HG02678 (cell line): ENCODE data around the gene RACGAP1.

Source experiments
- ATAC-seq: cut with Tn5 transposase; IDR thresholded peaks from one replicate; pipeline ENCODE4 v1.9.1; 2021; ENCODE audit warnings: mild to moderate bottlenecking, moderate library complexity; ENCODE audit not compliant: unreplicated experiment

Gene RACGAP1

DNA sequence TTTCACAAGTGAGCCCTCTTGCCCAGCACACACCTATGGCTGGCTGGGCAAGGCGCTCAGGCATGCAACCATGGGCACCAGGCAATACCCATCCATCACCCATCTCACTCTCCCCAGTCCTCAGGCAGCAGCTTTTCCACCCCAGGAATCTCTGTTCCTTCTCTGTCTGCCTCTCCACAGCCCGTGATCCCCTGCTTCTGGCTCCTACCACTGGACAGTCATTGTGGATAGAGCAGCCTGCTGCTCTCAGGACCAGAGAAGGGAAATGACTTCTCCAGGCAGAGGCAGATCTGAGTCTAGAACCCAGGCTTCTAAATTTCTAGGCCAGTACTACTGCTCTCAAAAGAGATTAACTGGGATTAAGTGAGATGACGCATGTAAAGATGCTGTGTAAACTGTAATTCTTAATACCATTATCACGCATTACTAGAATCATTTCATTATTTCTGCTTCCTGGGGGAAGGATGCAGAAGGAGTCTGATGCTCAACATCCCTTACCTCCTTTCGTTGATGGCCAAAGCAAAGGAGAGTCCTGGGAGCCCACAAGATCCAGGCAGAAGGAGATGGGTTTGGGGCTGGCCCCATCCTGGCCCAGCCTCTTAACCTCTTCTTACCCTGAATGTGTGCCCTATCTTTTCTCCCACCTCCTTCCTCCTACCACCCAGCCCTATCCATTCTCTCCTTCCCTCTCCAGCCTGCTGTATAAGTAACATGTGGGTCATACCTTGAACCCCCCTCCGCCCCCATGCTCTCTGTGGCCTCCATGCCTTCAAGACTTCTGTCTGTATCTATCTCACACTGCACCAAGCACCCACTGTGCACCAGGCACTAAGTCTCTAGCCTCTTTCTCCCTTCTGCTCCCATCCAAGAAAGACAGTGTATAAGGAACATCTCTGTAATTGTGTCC is 68.4 kb downstream of the RACGAP1 start:
- ATAC-seq: no peak

DNA sequence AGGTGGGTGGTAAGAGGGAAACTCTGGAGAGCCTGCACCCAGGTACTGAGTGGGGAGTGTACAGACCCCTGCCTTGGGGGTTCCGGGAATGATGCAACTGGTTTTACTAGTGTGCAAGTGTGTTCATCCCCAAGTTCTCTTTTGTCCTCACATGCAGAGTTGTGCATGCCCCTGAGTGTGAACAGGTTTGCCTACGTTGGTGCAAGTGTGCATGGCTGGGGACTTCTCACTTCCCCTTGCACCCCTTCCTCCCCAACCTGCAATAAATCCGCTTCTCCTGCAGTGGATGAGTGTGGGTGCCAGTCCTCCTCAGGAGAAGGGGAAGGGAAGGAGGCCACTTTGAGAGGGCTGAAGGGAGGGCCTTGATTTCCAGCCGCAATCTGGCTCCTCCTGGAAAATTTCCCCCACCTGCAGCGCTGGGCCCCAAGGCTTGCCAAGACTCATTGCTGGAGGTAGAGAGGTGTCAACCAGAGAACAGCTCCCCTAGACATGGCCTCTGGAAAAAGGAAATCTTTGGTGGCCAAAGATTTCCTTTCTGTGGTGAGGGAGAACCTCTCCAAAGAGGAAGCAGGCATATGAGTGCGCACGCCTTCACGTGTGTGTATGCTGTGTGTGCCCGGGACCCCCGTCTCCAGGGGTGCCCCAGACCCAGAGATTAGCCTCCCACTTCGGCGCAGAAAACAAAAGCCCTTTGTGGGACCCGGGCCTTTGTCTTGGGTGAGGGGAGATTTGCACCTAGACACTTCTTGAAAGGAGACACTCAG is 69.2 kb downstream of the RACGAP1 start:
- ATAC-seq: no peak

DNA sequence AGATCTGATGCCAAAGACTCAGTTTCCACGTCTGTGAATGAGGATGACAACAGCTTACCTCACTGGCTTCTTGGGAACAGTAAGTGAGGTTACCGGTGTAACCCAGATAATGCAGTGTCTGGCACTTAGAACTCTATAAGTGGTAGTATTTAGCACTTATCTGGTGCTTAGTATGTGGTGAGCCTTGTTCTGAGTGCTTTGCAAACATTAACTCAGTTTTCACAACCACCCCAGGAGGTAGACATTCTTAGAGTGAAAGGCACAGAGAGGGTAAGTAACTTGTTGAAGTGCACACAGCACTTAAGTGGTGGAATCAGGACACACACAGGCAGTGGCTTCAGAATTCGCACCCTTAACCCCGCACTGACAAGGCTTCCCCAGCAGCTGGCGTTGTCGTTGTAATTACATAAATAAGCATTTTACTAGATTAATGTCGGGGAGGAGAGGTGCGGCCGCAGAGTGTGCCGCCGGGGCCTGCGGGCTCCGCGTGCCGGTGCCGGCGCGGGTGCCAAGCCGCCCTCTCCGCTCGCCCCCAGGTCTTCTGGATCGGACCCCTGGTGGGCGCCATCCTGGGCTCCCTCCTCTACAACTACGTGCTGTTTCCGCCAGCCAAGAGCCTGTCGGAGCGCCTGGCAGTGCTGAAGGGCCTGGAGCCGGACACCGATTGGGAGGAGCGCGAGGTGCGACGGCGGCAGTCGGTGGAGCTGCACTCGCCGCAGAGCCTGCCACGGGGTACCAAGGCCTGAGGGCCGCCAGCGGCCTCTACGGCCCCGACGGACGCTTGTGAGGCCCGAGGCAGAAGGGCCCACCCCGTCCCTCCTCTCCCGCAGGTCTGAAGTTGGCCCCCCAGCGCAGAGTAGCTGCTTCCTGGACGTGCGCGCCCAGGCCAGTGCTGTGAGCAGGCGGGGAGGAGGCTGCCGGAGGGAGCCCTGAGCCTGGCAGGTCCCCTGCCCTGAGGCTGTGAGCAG is 70.1 kb downstream of the RACGAP1 start:
- ATAC-seq: no peak

DNA sequence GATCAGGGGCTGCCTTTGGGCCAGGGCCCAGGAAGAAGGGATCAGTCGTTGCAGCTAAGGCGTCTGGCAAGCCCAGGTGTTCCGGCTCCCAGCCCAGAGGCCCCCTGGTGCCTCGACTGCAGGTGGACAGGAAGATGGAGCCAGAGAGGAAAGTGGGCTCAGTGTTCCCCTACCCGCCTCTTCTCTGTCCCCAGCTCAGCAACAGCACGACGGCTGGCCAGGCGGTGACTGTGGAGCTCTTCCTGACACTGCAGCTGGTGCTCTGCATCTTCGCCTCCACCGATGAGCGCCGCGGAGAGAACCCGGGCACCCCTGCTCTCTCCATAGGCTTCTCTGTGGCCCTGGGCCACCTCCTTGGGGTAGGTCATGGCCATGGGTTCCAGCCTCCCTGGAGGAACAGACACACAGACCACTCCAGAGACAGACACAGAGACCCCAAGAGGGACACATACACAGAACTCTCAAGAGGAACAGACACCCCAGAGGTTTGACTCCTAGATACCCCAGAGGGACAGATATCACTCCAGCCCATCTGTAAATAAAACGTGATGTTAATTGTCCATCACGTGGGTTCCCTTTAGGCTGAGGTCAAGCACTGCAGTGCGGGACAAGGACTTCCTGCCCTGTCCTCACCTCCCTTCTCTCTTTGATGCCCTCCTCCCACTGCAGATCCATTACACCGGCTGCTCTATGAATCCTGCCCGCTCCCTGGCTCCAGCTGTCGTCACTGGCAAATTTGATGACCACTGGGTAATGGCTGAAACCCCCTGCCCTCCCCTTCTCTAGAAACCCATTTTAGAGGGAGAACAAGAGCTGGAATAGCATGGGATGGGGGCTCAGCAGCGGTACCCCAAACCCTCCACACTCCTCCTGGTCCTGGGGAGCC is 71.1 kb downstream of the RACGAP1 start:
- no peak for ATAC-seq

DNA sequence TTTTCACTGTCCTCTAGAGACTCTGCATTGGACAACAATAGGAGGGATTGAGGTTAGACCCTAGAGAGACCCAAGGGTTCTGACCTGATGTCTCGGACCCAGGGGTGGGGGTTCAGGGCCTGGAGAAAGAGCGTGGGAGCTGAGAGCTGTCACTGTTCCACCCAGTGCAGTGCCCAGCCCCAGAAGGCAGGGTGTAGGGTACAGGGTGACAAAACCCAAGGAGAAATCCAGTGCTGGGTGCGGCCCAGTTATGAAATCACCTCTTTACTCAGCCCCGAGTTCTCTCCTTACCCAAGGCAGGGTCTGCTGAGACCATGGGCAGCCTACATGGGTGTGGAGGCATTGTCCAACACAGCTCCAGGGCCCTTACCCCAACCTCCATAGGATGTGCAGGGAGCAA is 72.1 kb downstream of the RACGAP1 start:
- ATAC-seq: no peak

DNA sequence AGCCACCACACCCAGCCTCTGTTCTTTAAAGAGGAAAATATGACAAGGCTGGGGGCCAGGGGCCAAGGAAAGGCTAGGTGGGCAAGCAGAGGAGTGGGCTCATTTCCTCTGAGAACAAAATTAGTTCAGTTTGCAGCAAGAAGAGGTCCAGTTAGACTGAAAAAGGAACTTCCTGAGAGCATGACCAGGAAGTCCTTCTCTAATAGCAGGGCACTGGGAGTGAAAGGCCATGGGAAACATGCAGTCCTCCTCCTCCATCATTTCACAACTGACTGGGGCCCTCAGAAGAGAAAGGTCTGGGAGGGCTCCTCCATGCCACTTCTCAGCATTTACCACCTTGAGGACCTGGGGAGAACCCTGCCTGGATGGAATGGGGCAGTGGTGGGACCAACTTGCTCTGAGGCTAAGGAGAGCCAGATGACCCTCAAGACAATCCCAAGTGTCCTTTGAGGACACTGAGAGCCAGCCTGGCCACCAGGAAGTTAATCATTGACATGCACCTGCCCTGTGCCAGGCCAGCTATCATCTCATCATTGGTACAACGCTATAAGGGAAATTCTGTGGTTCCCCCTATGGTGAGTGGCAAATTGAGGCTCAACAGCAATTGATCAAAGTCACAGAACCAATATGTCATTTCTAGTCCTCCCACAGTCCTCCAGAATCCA is 72.8 kb downstream of the RACGAP1 start:
- no peak for ATAC-seq

DNA sequence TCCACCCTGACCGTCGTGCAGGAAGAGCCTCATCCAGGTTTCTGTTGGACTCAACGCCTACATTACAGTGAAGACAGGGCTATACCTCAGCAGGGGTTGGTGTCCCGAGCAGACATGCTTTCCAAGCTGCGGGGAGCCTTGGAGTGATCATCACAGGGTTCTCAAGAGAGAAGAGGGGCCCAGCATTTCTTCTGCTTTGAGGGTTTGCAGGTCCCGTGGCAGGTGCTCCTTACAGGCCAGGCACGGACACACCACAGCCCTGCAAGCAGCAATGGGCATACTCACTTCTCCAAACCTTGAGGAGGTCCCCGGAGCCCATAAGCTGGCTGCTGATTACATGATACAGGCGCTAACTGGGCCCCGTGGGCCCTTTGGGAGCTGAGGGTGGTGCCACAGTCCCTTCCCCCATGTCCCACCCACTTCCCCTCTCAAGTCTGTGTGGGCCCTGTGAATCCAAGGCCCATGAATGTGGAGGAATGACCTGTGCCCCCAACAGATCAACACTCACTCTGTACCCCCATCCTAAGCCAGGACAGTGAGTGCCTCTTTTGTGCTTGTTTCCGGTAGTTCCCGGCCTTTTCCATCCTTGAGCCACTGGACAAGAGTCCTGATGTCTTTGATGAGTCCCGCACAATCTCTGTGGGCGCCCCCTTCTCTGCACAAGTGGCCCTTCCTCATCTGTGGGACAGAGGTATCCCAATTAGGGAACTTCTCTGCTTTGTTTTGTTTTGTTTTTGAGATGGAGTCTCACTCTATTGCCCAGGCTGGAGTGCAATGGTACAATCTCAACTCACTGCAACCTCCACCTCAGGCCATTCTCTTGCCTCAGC is 73.7 kb downstream of the RACGAP1 start:
- ATAC-seq: no peak

DNA sequence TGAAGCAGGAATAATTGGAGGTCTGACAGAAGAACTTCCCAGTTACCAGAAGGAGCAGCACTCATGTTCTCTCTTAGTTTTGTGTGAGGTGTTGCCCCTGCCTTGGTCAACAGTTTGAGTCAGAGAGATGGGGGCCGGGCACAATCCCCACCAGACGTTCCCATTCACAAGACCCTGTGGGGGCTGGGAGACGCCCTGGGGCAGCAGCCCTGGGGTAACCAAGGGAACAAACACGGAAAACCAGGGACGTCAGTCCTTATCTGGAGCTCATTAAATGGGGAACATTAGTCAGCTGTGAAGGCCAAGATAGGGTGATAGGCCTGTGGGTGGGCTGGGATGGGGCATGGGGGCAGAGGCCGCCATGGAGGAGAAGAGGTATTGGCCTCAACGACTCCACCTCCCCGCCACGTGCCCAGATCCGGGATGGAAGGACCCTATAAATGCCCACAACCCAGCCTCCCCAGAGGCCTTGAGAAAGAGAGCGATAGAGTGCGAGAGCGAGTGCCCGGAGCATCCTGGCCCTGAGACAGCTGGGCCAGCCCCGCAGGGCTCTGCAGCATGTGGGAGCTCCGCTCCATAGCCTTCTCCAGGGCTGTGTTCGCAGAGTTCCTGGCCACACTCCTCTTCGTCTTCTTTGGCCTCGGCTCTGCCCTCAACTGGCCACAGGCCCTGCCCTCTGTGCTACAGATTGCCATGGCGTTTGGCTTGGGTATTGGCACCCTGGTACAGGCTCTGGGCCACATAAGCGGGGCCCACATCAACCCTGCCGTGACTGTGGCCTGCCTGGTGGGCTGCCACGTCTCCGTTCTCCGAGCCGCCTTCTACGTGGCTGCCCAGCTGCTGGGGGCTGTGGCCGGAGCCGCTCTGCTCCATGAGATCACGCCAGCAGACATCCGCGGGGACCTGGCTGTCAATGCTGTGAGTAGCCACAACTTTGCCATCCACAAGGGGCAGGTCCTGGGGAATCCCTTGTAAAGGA is 74.7 kb downstream of the RACGAP1 start, which contains the start of gene AQP2:
Gene AQP2 (plus strand): TSS at position 465 of the 979 bp plus-strand sequence. CDS start 94 bp downstream, at position 559.
- no peak for ATAC-seq

DNA sequence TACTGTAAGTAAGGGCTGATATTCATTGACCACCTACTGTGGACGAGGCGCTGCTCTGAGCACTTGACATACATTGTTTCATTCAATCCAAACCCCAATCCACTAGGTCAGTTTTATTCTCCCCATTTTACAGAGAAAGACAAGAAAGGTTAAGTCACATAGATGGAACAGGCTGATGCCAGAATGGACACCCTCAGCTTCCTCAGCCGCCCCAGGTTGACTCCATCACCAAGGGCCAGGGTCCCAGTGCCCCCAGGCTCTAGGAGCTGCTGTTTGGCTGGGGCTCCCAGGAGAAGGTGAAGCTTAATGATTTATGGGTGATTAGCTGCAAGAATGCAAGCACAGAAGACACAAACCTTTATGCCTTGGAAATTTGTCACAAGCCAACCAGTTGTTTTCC is 75.4 kb downstream of the RACGAP1 start:
- no peak for ATAC-seq

DNA sequence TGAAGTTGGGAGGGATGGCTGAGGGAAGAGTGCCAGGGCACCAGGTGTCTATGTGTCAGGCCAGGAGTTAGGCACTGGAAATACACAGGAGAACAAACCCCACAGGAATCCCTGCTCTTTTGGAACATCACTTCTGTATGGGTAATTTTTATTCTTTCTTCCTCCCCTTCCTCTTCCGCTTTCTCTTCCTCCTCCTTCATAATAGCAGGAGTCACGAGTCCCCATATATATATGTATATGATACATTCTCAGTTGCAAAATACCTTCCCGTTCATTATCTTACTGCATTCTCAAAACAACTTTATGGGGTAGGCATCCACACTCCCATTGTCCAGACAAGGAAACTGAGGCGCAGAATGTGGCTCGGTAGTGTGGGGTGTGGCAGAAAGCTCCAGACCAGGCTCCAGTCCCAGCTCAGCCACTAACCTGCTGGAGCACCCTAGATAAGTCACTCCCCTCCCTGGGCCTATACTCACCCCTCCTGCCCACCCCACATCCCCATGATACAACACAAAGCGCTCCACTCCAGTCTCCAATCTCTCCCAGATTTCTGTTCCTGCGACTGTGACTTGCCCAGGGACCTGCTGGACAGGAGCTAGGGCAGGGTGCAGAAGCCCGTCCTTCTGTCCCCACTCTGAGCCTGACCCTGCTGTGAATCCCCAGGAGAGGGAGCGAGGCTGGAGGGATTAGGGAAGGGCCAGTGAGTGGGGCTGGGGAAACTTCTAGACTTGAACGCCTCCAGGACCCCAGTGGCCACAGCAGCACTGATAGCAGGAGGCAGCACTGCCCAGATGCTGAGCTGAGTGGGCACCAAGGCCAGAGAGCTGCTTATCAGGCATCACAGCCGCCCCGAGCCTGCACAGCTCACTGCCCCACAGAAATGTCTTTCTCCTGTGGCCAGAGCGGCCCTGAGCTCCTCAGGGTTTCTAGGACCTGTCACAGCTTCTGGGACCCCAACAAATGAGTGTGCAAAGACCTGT is 76.1 kb downstream of the RACGAP1 start:
- ATAC-seq: no peak

DNA sequence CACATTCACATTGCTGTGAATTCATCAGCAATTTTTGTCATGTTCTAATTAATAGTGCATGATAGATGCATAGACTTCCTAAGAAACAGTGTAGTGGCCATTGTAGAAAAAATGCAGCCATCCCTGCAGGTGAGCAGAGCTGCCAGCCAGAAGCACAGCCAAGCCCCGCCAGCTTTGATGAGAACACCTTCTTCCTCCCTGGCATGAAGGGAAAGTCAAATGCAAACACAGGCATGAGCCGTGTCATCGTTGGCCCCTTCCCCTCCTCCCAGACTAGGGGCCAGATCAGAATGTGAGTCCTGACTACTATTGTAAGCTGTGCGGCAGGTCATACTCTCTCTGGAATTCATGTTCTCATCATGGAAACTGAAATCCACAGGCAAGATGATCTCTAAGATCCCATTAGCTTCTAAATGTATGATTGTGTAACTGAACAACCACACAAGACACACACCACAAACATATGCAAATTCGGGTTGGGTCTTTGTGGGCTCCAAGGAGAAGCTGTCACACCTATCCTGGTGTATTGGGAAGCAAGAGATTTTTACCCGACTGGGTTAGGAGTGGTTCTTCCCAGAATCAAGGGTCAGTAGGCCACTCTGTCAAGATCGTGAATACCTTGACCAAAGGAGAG is 77.6 kb downstream of the RACGAP1 start:
- ATAC-seq: no peak

DNA sequence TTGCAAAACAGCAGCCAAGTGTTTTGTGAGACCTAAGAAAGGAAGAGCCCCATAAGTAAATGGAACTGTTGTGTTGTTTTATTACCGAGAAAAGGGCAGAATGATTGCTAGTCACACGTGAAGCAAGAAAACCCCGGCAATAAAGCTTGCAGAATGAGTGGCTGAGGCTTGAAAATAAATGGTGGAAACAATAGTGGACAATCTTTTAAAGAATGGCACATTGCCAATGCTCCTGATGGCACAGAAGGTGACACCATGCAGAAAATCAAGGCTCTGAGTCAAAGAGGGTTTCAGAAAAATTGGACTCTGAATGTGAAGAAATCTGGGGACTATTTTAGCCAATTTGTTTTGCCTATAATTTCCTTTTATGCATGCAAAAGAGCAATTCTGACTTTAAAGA is 78.8 kb downstream of the RACGAP1 start:
- ATAC-seq: no peak

DNA sequence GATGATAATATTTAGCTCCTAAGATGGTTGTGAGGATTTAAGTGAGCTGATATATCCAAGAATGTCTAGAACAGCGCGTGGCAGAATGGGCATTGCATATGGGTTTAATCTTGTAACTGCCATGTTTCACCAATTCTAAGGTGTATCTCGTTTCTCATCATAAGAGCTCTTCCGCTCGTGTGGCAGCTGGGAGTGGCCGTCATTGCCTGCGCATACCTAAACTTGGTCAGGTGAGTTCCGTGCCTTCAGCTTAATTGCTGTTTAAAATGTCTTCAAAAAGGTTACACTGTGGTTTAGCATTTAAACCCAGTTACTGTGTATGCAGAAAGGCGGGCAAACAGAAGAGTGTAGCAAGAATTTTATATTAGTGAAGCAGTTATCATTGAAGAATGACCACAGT is 79.2 kb downstream of the RACGAP1 start:
- ATAC-seq: no peak

DNA sequence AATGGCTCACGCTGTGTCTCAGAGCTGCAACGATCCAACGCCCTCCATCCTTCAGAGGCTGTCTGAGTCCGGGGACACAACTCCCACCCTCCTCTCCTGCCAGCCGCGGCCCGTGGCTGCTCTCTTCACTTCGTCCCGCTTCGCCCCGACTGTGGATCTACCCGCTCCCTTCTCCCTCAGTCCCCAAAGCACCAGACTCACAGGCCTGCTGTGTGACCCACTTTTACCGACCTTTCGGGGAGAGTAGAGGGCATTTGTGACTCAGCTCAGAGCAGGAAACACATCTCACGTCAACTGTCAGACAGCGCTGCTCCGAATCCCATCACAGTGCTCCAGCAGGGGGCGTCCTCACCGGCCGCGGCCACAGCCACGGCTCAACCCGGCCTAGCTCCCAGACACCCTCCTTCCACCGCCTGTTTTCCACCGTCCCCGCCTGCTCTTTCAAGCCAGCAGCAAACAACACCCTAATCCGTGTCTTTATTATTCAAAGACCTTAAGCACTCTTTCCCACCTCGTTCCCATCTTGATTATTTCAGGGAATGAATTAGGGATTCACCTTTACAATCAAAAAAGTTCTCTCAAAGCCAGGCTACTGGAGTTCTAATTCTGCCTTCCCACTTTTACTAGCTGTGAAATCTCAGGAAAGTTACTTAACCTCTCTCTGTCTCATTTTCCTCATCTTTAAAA is 79.8 kb downstream of the RACGAP1 start:
- no peak for ATAC-seq

DNA sequence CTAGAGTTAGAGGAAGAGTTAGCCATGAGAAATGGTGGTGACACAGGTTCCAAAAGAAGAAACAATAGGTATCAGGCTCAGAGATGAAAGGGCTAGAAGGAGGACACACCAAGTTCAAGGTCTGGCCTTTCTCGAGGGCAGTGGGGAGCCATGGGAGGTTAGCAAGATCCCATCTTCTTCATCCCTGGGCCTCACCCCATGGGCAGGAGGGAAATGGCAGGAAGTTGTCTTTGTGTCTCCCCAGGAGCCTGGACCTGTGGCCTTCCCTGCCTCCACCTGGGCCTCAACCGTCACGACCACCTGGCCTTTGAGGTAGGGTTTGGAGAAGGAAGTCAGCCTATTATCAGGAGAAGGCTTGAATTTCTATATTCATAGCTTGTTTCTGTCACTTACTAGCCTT is 80.6 kb downstream of the RACGAP1 start:
- no peak for ATAC-seq
